ENCODE measurements around the gene BRD3OS.
"Not testable (repeated sequence)": the region's sequence is repeated elsewhere in the genome, so short reads cannot be mapped to it uniquely, and the experiment has no call there.

BRD3OS gene

GRCh38 chr9:134024828-134025605, at the start of gene BRD3OS:
TSS of gene BRD3OS (plus strand) at chr9:134025481. CDS start at chr9:134026748, 1,267 bp downstream.
- DNase-seq = peak; percentile 100

- DNase-seq = no peak
These were observed 49.8 kb upstream of the BRD3OS start for GRCh38 chr9:133975511-133975910.

- no peak for DNase-seq
These were observed 49.0 kb upstream of the BRD3OS start for GRCh38 chr9:133976191-133976861.

GRCh38 chr9:133976887-133977286, 48.4 kb upstream of the BRD3OS start:
- DNase-seq = no peak

- DNase-seq = no peak
These were observed 47.7 kb upstream of the BRD3OS start for GRCh38 chr9:133977421-133978201.

- DNase-seq = no peak
These were observed 46.9 kb upstream of the BRD3OS start for GRCh38 chr9:133978226-133978898.

- no peak for DNase-seq
These were observed 46.4 kb upstream of the BRD3OS start for GRCh38 chr9:133978899-133979272.

GRCh38 chr9:133979273-133979920, 45.9 kb upstream of the BRD3OS start:
- DNase-seq = no peak

GRCh38 chr9:133979921-133980863, 45.1 kb upstream of the BRD3OS start:
- no peak for DNase-seq

- DNase-seq = no peak
These were observed 44.3 kb upstream of the BRD3OS start for GRCh38 chr9:133980864-133981588.

GRCh38 chr9:133981589-133981957, 43.7 kb upstream of the BRD3OS start:
- DNase-seq = no peak

- DNase-seq = no peak
These were observed 43.2 kb upstream of the BRD3OS start for GRCh38 chr9:133981958-133982681.

- no peak for DNase-seq
These were observed 42.1 kb upstream of the BRD3OS start for GRCh38 chr9:133982971-133983720.

GRCh38 chr9:133986061-133986460, 39.2 kb upstream of the BRD3OS start:
- no peak for DNase-seq

- no peak for DNase-seq
These were observed 38.4 kb upstream of the BRD3OS start for GRCh38 chr9:133986774-133987445.

- no peak for DNase-seq
These were observed 37.9 kb upstream of the BRD3OS start for GRCh38 chr9:133987446-133987788.

- DNase-seq = no peak
These were observed 37.2 kb upstream of the BRD3OS start for GRCh38 chr9:133987946-133988665.

GRCh38 chr9:133988771-133989170, 36.5 kb upstream of the BRD3OS start:
- not testable (repeated sequence) for DNase-seq

Measured in fibroblast of skin of right quadriceps (primary cell).